EH (cell line): ENCODE data around the gene NRIP1.
"Not testable (repeated sequence)": the region's sequence is repeated elsewhere in the genome, so short reads cannot be mapped to it uniquely, and the experiment has no call there.

Source experiments
- DNase-seq: peaks from one replicate; pipeline ENCODE4 v3.0.0-alpha.2; 2015; ENCODE audit warnings: low read depth

NRIP1 gene

GRCh38 chr21:15037095-15037899, 27.5 kb downstream of the NRIP1 start:
- no peak for DNase-seq

- no peak for DNase-seq
Observed at GRCh38 chr21:15036189-15036588, 28.6 kb downstream of the NRIP1 start.

GRCh38 chr21:15034126-15034853, 30.5 kb downstream of the NRIP1 start:
- peak; percentile 70 for DNase-seq

GRCh38 chr21:15031790-15032357, 32.9 kb downstream of the NRIP1 start:
- DNase-seq = peak; percentile 62

GRCh38 chr21:15031362-15031761, 33.4 kb downstream of the NRIP1 start:
- DNase-seq = not testable (repeated sequence)

GRCh38 chr21:15030861-15031260, 33.9 kb downstream of the NRIP1 start:
- peak; percentile 57 for DNase-seq

- no peak for DNase-seq
Observed at GRCh38 chr21:15029077-15029476, 35.7 kb downstream of the NRIP1 start.

- no peak for DNase-seq
Observed at GRCh38 chr21:15028186-15028585, 36.6 kb downstream of the NRIP1 start.

- DNase-seq = no peak
Observed at GRCh38 chr21:15027056-15027455, 37.7 kb downstream of the NRIP1 start.

- no peak for DNase-seq
Observed at GRCh38 chr21:15026370-15026769, 38.4 kb downstream of the NRIP1 start.

GRCh38 chr21:15023776-15024175, 41.0 kb downstream of the NRIP1 start:
- DNase-seq = peak; percentile 62

- peak; percentile 78 for DNase-seq
Observed at GRCh38 chr21:15022608-15023261, 42.1 kb downstream of the NRIP1 start.

- no peak for DNase-seq
Observed at GRCh38 chr21:15020797-15021196, 44.0 kb downstream of the NRIP1 start.

- DNase-seq = no peak
Observed at GRCh38 chr21:15018382-15018781, 46.4 kb downstream of the NRIP1 start.

- peak; percentile 95 for DNase-seq
Observed at GRCh38 chr21:15015622-15016471, 49.0 kb downstream of the NRIP1 start.

- peak; percentile 53 for DNase-seq
Observed at GRCh38 chr21:15014221-15014620, 50.6 kb downstream of the NRIP1 start.

GRCh38 chr21:15011967-15012366, 52.8 kb downstream of the NRIP1 start:
- DNase-seq = no peak

GRCh38 chr21:15010645-15011044, 54.2 kb downstream of the NRIP1 start:
- DNase-seq = peak; percentile 69

- DNase-seq = peak; percentile 88
Observed at GRCh38 chr21:15009837-15010363, 54.9 kb downstream of the NRIP1 start.

GRCh38 chr21:15007716-15008296, 57.0 kb downstream of the NRIP1 start:
- no peak for DNase-seq
